HFF-Myc (cell line): ENCODE results near the gene TAPBPL.
"Not testable (repeated sequence)": the region's sequence is repeated elsewhere in the genome, so short reads cannot be mapped to it uniquely, and the experiment has no call there.

Experiments
- DNase-seq: peaks from one replicate; pipeline ENCODE4 v3.0.0-alpha.2; 2011; ENCODE audit warnings: low read depth; ENCODE audit errors: extremely low read depth
- H3K4me3 ChIP-seq: replicated peaks from 2 replicates; pipeline ENCODE4 v1.5.1; 2011; ENCODE audit warnings: low read depth, mild to moderate bottlenecking, control low read depth, low read length
- CTCF ChIP-seq: IDR thresholded peaks from 2 replicates; pipeline ENCODE4 v1.5.1; 2012; ENCODE audit warnings: mild to moderate bottlenecking, low read depth, low read length, control low read depth; ENCODE audit errors: missing control alignments

TAPBPL gene

DNA sequence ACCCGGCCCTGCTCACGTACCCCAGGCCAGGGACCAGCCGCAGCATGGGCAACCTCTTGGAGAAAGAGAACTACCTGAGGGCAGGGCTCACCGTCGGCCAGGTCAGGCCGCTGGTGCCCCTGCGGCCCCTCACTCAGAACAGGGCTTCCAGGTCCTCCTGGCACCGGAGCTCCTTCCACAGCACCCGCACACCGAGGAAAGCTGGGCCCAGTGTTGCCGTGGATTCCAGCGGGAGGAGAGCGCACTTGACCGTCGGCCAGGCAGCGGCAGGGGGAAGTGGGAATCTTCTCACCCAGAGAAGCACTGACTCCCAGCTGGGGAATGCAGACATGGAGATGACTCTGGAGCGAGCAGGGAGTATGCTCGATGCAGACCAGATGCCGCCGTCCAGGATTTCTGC lies 26.6 kb downstream of the TAPBPL start:
- TF ChIP-seq CTCF: no peak
- H3K4me3 ChIP-seq: no peak overlapping the region
- DNase-seq: no peak

- TF ChIP-seq CTCF: no peak
- no peak for DNase-seq
- H3K4me3 ChIP-seq: no peak overlapping the region
Observed at GRCh38 chr12:6488240-6488639, 36.4 kb downstream of the TAPBPL start.

DNA sequence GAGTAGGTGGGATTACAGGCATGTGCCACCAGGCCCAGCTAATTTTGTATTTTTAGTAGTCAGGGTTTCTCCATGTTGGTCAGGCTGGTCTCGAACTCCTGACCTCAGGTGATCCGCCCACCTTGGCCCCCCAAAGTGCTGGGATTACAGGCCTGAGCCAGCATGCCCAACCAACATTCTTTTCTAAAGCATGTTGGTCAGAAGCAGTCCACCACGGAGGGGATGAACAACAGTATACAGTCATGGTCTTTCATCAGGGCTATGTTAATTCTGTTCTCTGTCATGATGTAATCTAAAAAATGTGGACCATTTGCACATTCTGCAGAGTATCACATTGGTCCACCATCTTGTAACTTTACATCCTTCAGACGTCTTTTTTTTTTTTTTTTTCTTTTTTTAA lies 37.6 kb downstream of the TAPBPL start:
- no peak for TF ChIP-seq CTCF
- no peak for DNase-seq
- H3K4me3 ChIP-seq: no peak overlapping the region

DNA sequence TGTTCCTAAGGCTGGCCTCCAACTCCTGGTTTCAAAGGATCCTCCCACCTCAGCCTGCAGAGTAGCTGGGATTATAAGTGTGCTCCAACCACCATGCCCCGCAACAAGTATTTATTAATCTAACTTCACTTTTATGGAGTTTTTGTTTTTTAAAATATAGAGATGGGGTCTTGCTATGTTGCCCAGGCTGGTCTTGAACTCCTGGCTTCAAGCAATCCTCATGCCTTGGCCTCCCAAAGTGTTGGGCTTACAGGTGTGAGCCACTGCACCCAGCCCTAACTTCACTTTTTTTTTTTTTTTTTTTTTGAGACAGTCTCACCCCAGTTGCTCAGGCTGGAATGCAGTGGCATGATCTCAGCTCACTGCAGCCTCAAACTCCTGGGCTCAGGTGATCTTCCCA lies 38.8 kb downstream of the TAPBPL start:
- not testable (repeated sequence) for H3K4me3 ChIP-seq, DNase-seq

GRCh38 chr12:6492838-6493496 lies 41.1 kb downstream of the TAPBPL start, which contains the start of gene MRPL51:
TSS of gene MRPL51 (minus strand) at chr12:6493262. CDS start at chr12:6493136, 126 bp downstream.
- peak within 1 kb of the TSS; percentile 82 for H3K4me3 ChIP-seq
- no peak for TF ChIP-seq CTCF
- peak; percentile 79 for DNase-seq

DNA sequence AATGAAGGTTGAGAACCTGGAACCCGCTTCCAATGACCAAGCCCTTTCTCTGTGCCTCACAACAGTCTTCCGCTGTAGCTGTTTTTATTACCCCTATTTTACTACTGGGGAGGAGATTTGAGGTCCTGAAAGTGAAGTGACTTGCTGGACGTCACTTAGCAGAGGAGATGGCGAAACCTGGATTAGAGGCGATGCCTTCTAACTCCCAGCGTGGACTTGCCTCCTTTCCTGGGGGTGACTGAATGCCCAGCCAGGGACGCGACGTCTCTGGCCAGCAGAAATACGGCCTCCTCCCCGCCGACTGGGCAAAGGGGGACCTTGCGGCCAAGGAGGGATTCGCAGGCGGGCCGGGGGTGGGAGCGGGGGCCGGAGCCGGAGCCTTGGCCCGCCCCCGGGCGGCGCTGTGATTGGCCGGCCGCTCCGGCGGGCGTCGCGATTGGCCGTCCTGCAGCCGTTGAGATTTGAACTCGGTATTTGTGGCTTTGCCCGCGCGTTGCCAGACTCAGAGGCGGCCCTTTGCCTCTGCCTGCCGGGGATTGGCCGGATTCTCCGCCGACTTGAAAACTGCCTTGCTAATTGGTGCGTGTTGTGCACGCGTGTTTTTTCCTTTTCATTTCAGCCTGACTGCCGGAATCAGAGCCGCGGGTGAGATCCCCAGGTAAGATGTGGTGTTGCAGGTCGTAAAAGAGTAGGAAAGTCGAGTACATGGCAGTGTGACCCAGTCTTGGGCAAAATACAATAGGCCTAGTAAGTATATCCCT lies 41.8 kb downstream of the TAPBPL start, which contains the start of gene NCAPD2:
TSS of gene NCAPD2 (plus strand) at position 606 of the 761 bp plus-strand sequence. CDS start 997 bp downstream, outside the sequence.
- peak; percentile 87 for DNase-seq
- no peak for TF ChIP-seq CTCF
- H3K4me3 ChIP-seq: peak within 1 kb of the TSS; percentile 82

DNA sequence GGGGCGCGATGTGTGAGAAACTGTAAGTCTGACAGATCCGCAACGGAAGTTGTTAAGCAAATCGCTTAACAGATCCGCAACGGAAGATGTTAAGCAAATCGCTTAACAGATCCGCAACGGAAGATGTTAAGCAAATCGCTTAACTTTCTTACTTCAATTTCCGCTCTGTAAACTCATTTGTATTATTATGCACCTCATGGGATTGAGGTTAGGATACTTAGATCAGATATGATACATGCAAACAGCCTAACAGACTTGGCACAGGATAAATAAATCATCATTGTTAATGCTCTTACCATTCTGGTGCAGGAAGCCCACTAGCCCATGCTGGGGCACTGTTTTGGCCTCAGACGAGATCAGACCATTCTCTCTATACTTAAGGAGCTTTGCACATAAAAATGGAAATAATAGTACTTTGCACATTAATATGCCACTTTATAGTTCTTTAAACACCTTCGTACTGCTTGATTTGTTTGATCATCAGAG lies 42.5 kb downstream of the TAPBPL start:
- no peak for DNase-seq
- TF ChIP-seq CTCF: no peak
- H3K4me3 ChIP-seq: peak overlapping the region; percentile 82
